SK-N-SH (cell line): ENCODE data around the gene RNU5D-1. TPM values are rescaled to one million over a fixed set of nuclear protein-coding genes. Genes with fewer than 3 reads are reported as not detected.
A peak's percentile ranks its signal among the peaks of the same experiment; 100 is the strongest.

ENCODE experiments used
- CTCF ChIA-PET: fragments of 300-600, 350-600 bp; formaldehyde crosslinking; extraction: SDS; loops from one replicate; lab custom pipeline; 2021; lab: Yijun Ruan, JAX
- POLR2A ChIA-PET: fragments of 350-600 bp; sonication (Branson Sonifier 250); formaldehyde crosslinking; extraction: SDS; loops from one replicate; lab custom pipeline; 2020; ENCODE audit warnings: antibody characterized with exemption, inconsistent platforms; lab: Yijun Ruan, JAX
- DNase-seq: peaks from one replicate; pipeline ENCODE4 v3.0.0; 2012
- H2AFZ ChIP-seq: fragments of 200-600 bp; sonication (generic); 2 replicates; pipeline ENCODE4 v1.8.1; 2016; ENCODE audit warnings: antibody characterized with exemption, mild to moderate bottlenecking, low read depth
- H3F3A ChIP-seq: fragments of 200-600 bp; sonication (generic); replicated peaks from 2 replicates; pipeline ENCODE3; 2016; ENCODE audit warnings: antibody characterized with exemption, mild to moderate bottlenecking; ENCODE audit not compliant: insufficient read depth
- H3K27ac ChIP-seq, 2 experiments: fragments of 200-500 bp in 1 of 2; fragments of 200-600 bp in 1 of 2; sonication (Bioruptor generic) in 1 of 2; sonication (generic), shearing (Covaris generic) in 1 of 2; 2 replicates each; pipeline versions ENCODE4 v1.5.1 to v1.6.1; 2014 to 2016; ENCODE audit warnings: low read depth in 2 of 2, inconsistent platforms in 1 of 2, low read length in 1 of 2, mild to moderate bottlenecking in 1 of 2, mixed read lengths in 1 of 2
- H3K27me3 ChIP-seq: fragments of 200-600 bp; sonication (generic), shearing (Covaris generic); 2 replicates; pipeline ENCODE4 v1.6.1; 2016; ENCODE audit warnings: mixed run types; ENCODE audit not compliant: insufficient read depth
- H3K36me3 ChIP-seq, 2 experiments: fragments of 200-500 bp in 1 of 2; fragments of 200-600 bp in 1 of 2; sonication (Bioruptor generic) in 1 of 2; sonication (generic) in 1 of 2; replicated peaks in 1 of 2; 2 replicates each; pipeline versions ENCODE3 to v1.5.1; 2014 to 2016; ENCODE audit warnings: low read length in 1 of 2, mild to moderate bottlenecking in 1 of 2; ENCODE audit not compliant: insufficient read depth in 2 of 2, control insufficient read depth in 1 of 2
- H3K4me1 ChIP-seq, 2 experiments: fragments of 200-500 bp in 1 of 2; fragments of 200-600 bp in 1 of 2; sonication (Bioruptor generic) in 1 of 2; sonication (generic), shearing (Covaris generic) in 1 of 2; 2 replicates each; pipeline versions ENCODE4 v1.5.1 to v1.6.1; 2014 to 2016; ENCODE audit warnings: low read depth in 1 of 2, low read length in 1 of 2, mixed run types in 1 of 2; ENCODE audit not compliant: insufficient read depth in 2 of 2, control insufficient read depth in 1 of 2
- H3K4me2 ChIP-seq: fragments of 200-600 bp; sonication (generic), shearing (Covaris generic); 2 replicates; pipeline ENCODE4 v1.6.1; 2017; ENCODE audit warnings: mixed run types
- H3K4me3 ChIP-seq, 2 experiments: fragments of 200-500 bp in 1 of 2; fragments of 200-600 bp in 1 of 2; sonication (Bioruptor generic) in 1 of 2; sonication (generic), shearing (Covaris generic) in 1 of 2; 2 replicates each; pipeline versions ENCODE4 v1.5.1 to v1.8.1; 2014 to 2016; ENCODE audit warnings: low read depth in 2 of 2, inconsistent platforms in 1 of 2, low read length in 1 of 2, mild to moderate bottlenecking in 1 of 2, mixed read lengths in 1 of 2, moderate library complexity in 1 of 2
- H3K79me2 ChIP-seq: fragments of 200-600 bp; sonication (generic); 2 replicates; pipeline ENCODE4 v1.8.1; 2017; ENCODE audit warnings: mild to moderate bottlenecking; ENCODE audit not compliant: insufficient read depth
- H3K9ac ChIP-seq: fragments of 200-600 bp; sonication (generic); 2 replicates; pipeline ENCODE4 v1.6.1; 2017; ENCODE audit warnings: mixed run types
- H3K9me2 ChIP-seq: fragments of 200-600 bp; sonication (generic); 2 replicates; pipeline ENCODE4 v1.6.1; 2017; ENCODE audit warnings: mixed run types
- H3K9me3 ChIP-seq: fragments of 200-600 bp; sonication (generic); 2 replicates; pipeline ENCODE4 v1.6.1; 2017; ENCODE audit warnings: mixed run types, mild to moderate bottlenecking, moderate library complexity
- H4K20me1 ChIP-seq: fragments of 200-600 bp; sonication (generic); 2 replicates; pipeline ENCODE4 v1.6.1; 2017; ENCODE audit warnings: mild to moderate bottlenecking, mixed run types; ENCODE audit not compliant: insufficient read depth
- ELF1 ChIP-seq: IDR thresholded peaks from 2 replicates; pipeline ENCODE4 v1.4.0; 2012
- EP300 ChIP-seq, 2 experiments: IDR thresholded peaks; 2 replicates each; pipeline versions ENCODE4 v1.4.0 to v1.6.1; 2012; ENCODE audit warnings: borderline replicate concordance in 1 of 2, low read depth in 1 of 2, low read length in 1 of 2
- EZH2phosphoT487 ChIP-seq: fragments of 200-600 bp; sonication (generic); IDR thresholded peaks from 2 replicates; pipeline ENCODE4 v1.6.1; 2017; ENCODE audit warnings: low read depth, mixed run types, mild to moderate bottlenecking, antibody characterized with exemption, moderate library complexity, borderline replicate concordance
- FOXM1 ChIP-seq: IDR thresholded peaks from 2 replicates; pipeline ENCODE4 v1.4.0; 2012; ENCODE audit warnings: low read depth, mild to moderate bottlenecking
- GATA2 ChIP-seq: sonication (generic); formaldehyde crosslinking; IDR thresholded peaks from 2 replicates; pipeline ENCODE4 v1.5.0; 2020; ENCODE audit warnings: mild to moderate bottlenecking, missing genetic modification reagents
- IRF3 ChIP-seq: fragments of 150-350 bp; IDR thresholded peaks from 2 replicates; pipeline ENCODE4 v1.6.1; 2016; ENCODE audit warnings: mild to moderate bottlenecking, low read depth, low read length
- JUND ChIP-seq: IDR thresholded peaks from 2 replicates; pipeline ENCODE4 v1.4.0; 2012
- MEF2A ChIP-seq: IDR thresholded peaks from 2 replicates; pipeline ENCODE4 v1.4.0; 2012; ENCODE audit warnings: low read depth, borderline replicate concordance
- NFIC ChIP-seq: IDR thresholded peaks from 2 replicates; pipeline ENCODE4 v1.4.0; 2012; ENCODE audit warnings: borderline replicate concordance
- NRF1 ChIP-seq: IDR thresholded peaks from 2 replicates; pipeline ENCODE4 v1.6.1; 2012; ENCODE audit warnings: low read depth, mild to moderate bottlenecking, low read length
- PBX3 ChIP-seq: IDR thresholded peaks from 2 replicates; pipeline ENCODE4; 2012
- POLR2AphosphoS5 ChIP-seq: IDR thresholded peaks from 2 replicates; pipeline ENCODE4 v1.6.1; 2012; ENCODE audit warnings: low read depth, low read length
- RCOR1 ChIP-seq: fragments of 150-350 bp; IDR thresholded peaks from 2 replicates; pipeline ENCODE4 v1.6.1; 2017; ENCODE audit warnings: antibody characterized with exemption, low read length
- REST ChIP-seq: IDR thresholded peaks from 2 replicates; pipeline ENCODE4 v1.6.1; 2012; ENCODE audit warnings: mild to moderate bottlenecking, low read depth, low read length, moderate library complexity
- WGBS: methylation state at CpG from one replicate; pipeline ENCODE4 v1.1.6; 2017; ENCODE audit warnings: low lambda C conversion rate; 5-methylcytosine and 5-hydroxymethylcytosine counted together
- polyA plus RNA-seq, 3 experiments: library from polyadenylated mRNA; depleted of rRNA; stranded (reverse); fragments of >200 nt; gene quantifications; 2 replicates each; pipeline ENCODE4 v1.2.3, GENCODE V29; 2012

RNU5D-1 gene
- polyA plus RNA-seq, 1 of the 3 experiments (the other 2 are of a cell fraction) = not detected

GRCh38 chr1:44714532-44714931, 16.4 kb downstream of the RNU5D-1 start:
- TF ChIP-seq ELF1 = no peak
- TF ChIP-seq EZH2phosphoT487 = no peak
- TF ChIP-seq REST = no peak
- TF ChIP-seq EP300 (IDR thresholded peaks at IDR 0.05; ENCODE audit: borderline replicate concordance in 1 of 2, low read depth in 1 of 2, low read length in 1 of 2) = no peak
- TF ChIP-seq POLR2AphosphoS5 = no peak
- no peak for TF ChIP-seq MEF2A
- no peak for TF ChIP-seq IRF3
- no peak for TF ChIP-seq FOXM1
- TF ChIP-seq NRF1 = no peak
- TF ChIP-seq GATA2 (CRISPR knock-in tag) = no peak
- TF ChIP-seq PBX3 = no peak
- no peak overlapping the region for H3K9ac ChIP-seq
- peaks cover 4% of the 10 kb centered on the region for H3F3A ChIP-seq
- H3K4me1 ChIP-seq = no peaks in the 10 kb centered on the region
- H3K27ac ChIP-seq = no peak overlapping the region
- no peaks in the 10 kb centered on the region for H3K36me3 ChIP-seq
- DNase-seq = no peak
- ChIA-PET CTCF (interaction anchor here (0.5 to 7.8 kb wide), 11 partner anchors 8 to 76 kb away, joined by 3 to 52 read pairs (median 3); partner anchors contain the start of genes RNU5D-1 and TMEM53), POLR2A (no interaction called here)
- no peaks in the 10 kb centered on the region for H3K9me2 ChIP-seq
- no peaks in the 10 kb centered on the region for H3K9me3 ChIP-seq
- H4K20me1 ChIP-seq = no peaks in the 10 kb centered on the region
- H3K79me2 ChIP-seq = no peaks in the 10 kb centered on the region
- WGBS = 91% methylated on average over 7 of the region's 7 CpGs
- peak overlapping the region; percentile 66; the same call in 1 of the 2 replicates for H2AFZ ChIP-seq
- no peak overlapping the region for H3K4me2 ChIP-seq
- no peaks in the 10 kb centered on the region for H3K27me3 ChIP-seq
- no peak overlapping the region for H3K4me3 ChIP-seq

- H3K36me3 ChIP-seq = no peaks in the 10 kb centered on the region
- no peak overlapping the region for H2AFZ ChIP-seq
- no peak overlapping the region for H3K4me3 ChIP-seq
- H3K4me1 ChIP-seq = no peaks in the 10 kb centered on the region
- 36% methylated on average over 3 of the region's 6 CpGs for WGBS
- ChIA-PET POLR2A (no interaction called here), CTCF (interaction anchor here (0.5 to 7.8 kb wide), 7 partner anchors 9 to 267 kb away, joined by 3 to 52 read pairs (median 3); partner anchors contain the start of gene RNU5D-1)
- H3K27ac ChIP-seq = no peak overlapping the region
- no peaks in the 10 kb centered on the region for H3K9me3 ChIP-seq
- no peaks in the 10 kb centered on the region for H3K9me2 ChIP-seq
- H3F3A ChIP-seq = peaks cover 4% of the 10 kb centered on the region
- H3K27me3 ChIP-seq = no peaks in the 10 kb centered on the region
- no peak overlapping the region for H3K4me2 ChIP-seq
- H3K79me2 ChIP-seq = no peaks in the 10 kb centered on the region
- no peak for DNase-seq
- TF ChIP-seq RCOR1 (no peak), NFIC (no peak), JUND (no peak), POLR2AphosphoS5 (no peak), GATA2 (CRISPR knock-in tag) (no peak), NRF1 (no peak)
- no peaks in the 10 kb centered on the region for H4K20me1 ChIP-seq
- no peak overlapping the region for H3K9ac ChIP-seq
Observed at GRCh38 chr1:44713321-44713781, 17.6 kb downstream of the RNU5D-1 start.
